Measurements from ENCODE around the gene SLC44A3. TPM values are rescaled to one million over a fixed set of nuclear protein-coding genes. Genes with fewer than 3 reads are reported as not detected.

Gene SLC44A3
- total RNA-seq, 6 donors from 2014 or later, result 6.3 to 24.2 (median 17.8) TPM

GRCh38 chr1:94872771-94873495 lies 52.8 kb downstream of the SLC44A3 start:
- 53 to 75% methylated on average over 4 of the region's 4 CpGs for WGBS, 2 donors
- Histone ChIP-seq H3K4me1 (peaks cover 0 to 7% (median 0%) of the 10 kb centered on the region in 4 donors), H3K4me3 (no peak overlapping the region), H3K9me3 (no peaks in the 10 kb centered on the region), H3K36me3 (no peaks in the 10 kb centered on the region), H3K27me3 (no peaks in the 10 kb centered on the region), H3K27ac (no peak overlapping the region)
- ATAC-seq (ENCODE audit: low FRiP score in 2 of 2) (no peak), DNase-seq (no peak)
- TF ChIP-seq POLR2AphosphoS5 (IDR thresholded peaks at IDR 0.05) (no peak), EP300 (IDR thresholded peaks at IDR 0.05) (no peak), POLR2A (IDR thresholded peaks at IDR 0.05) (no peak)
- TF ChIP-seq, protein P1, sequence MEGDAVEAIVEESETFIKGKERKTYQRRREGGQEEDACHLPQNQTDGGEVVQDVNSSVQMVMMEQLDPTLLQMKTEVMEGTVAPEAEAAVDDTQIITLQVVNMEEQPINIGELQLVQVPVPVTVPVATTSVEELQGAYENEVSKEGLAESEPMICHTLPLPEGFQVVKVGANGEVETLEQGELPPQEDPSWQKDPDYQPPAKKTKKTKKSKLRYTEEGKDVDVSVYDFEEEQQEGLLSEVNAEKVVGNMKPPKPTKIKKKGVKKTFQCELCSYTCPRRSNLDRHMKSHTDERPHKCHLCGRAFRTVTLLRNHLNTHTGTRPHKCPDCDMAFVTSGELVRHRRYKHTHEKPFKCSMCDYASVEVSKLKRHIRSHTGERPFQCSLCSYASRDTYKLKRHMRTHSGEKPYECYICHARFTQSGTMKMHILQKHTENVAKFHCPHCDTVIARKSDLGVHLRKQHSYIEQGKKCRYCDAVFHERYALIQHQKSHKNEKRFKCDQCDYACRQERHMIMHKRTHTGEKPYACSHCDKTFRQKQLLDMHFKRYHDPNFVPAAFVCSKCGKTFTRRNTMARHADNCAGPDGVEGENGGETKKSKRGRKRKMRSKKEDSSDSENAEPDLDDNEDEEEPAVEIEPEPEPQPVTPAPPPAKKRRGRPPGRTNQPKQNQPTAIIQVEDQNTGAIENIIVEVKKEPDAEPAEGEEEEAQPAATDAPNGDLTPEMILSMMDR (IDR thresholded peaks at IDR 0.05), result no peak

DNA sequence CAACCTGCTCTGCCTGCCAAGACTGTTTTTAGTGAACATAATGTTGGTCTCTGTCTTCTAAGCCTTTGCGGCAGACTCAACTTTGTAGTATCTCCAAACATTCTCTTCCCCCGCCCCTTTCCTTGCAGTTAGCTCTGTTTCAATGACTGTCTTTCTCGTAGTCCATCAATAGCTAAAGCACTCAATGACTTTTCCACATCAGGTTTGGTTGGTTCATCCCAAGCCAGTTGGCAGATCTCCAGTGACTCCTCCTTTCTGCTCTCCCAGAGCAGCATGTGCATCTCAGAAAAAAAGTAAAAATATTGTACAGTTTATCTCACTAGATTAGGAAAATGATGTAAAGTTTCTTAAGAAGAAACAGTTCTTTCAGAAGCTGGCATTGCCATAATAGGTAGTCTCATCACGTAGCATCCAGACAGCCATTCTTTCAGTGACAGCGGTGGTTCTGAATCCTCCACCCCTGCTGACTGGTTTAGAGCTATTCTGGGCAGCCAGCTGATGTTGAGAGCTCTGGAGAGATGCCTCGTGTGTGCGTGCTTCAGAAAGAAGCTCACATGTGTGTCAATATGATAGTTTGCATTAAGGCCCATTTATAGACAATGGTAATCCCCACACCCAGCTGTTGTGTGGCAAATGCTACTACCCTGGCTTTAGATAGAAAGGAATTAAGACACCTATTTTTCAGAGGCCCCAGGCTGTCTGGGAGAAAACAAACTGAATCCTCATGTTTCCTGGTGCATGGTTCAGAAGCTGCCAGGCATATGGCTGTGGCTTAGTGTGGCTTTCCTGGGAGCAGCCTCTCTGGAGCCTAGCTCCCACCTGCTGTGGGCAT lies 53.6 kb downstream of the SLC44A3 start:
- Histone ChIP-seq H3K9me3 (no peaks in the 10 kb centered on the region), H3K36me3 (no peaks in the 10 kb centered on the region), H3K4me1 (peaks cover 0 to 7% (median 0%) of the 10 kb centered on the region in 4 donors), H3K27ac (peak overlapping the region in 2 of 4 donors; percentile 0 to 52), H3K4me3 (no peak overlapping the region), H3K27me3 (no peaks in the 10 kb centered on the region)
- WGBS, 2 donors, result 78 to 79% methylated on average over 7 of the region's 7 CpGs
- no peak for TF ChIP-seq POLR2AphosphoS5 (IDR thresholded peaks at IDR 0.05)
- no peak for TF ChIP-seq POLR2A (IDR thresholded peaks at IDR 0.05)
- no peak for TF ChIP-seq EP300 (IDR thresholded peaks at IDR 0.05)
- TF ChIP-seq, protein P1 (IDR thresholded peaks at IDR 0.05), result no peak
- ATAC-seq (ENCODE audit: low FRiP score in 2 of 2) (no peak), DNase-seq (no peak)

GRCh38 chr1:94874423-94874822 lies 54.3 kb downstream of the SLC44A3 start:
- WGBS, 2 donors, result 79 to 91% methylated on average over 6 of the region's 6 CpGs
- Histone ChIP-seq H3K9me3 (no peaks in the 10 kb centered on the region), H3K27ac (peak overlapping the region in 2 of 4 donors; percentile 0 to 52), H3K36me3 (no peaks in the 10 kb centered on the region), H3K4me3 (no peak overlapping the region), H3K27me3 (no peaks in the 10 kb centered on the region), H3K4me1 (peaks cover 0 to 7% (median 0%) of the 10 kb centered on the region in 4 donors)
- TF ChIP-seq, protein P1 (IDR thresholded peaks at IDR 0.05), result no peak
- TF ChIP-seq EP300 (IDR thresholded peaks at IDR 0.05), result no peak
- no peak for TF ChIP-seq POLR2A (IDR thresholded peaks at IDR 0.05)
- no peak for TF ChIP-seq POLR2AphosphoS5 (IDR thresholded peaks at IDR 0.05)
- no peak for ATAC-seq (ENCODE audit: low FRiP score in 2 of 2)
- peak in 1 of 2 donors; percentile 40 for DNase-seq

- TF ChIP-seq, protein P1 (IDR thresholded peaks at IDR 0.05), result no peak
- TF ChIP-seq POLR2A (IDR thresholded peaks at IDR 0.05) (no peak), POLR2AphosphoS5 (IDR thresholded peaks at IDR 0.05) (no peak), EP300 (IDR thresholded peaks at IDR 0.05) (no peak)
- H3K27me3 ChIP-seq, result no peaks in the 10 kb centered on the region
- no peaks in the 10 kb centered on the region for H3K36me3 ChIP-seq
- H3K9me3 ChIP-seq, result no peaks in the 10 kb centered on the region
- no peak overlapping the region for H3K4me3 ChIP-seq
- ATAC-seq (ENCODE audit: low FRiP score in 2 of 2) (no peak), DNase-seq (peak in 1 of 2 donors; percentile 62)
- peaks cover 0 to 7% (median 0%) of the 10 kb centered on the region in 4 donors for H3K4me1 ChIP-seq
- H3K27ac ChIP-seq, result no peak overlapping the region
- WGBS, 2 donors, result 63 to 67% methylated on average over 4 of the region's 4 CpGs
Measured at GRCh38 chr1:94875794-94876193, 55.6 kb downstream of the SLC44A3 start.

Data from upper lobe of left lung (tissue), 6 donors.